Suprapubic skin (tissue), 4 donors: ENCODE results near the gene AMH.

ENCODE experiments used
- CTCF ChIP-seq, 2 donors: fragments of 200-600 bp in 1 of 2; fragments of 450-650 bp in 1 of 2; sonication (generic) in 1 of 2; IDR thresholded peaks; one replicate each; pipeline ENCODE4 v1.5.1; 2016 to 2019; ENCODE audit warnings: antibody characterized with exemption in 2 of 2, mild to moderate bottlenecking in 1 of 2, moderate library complexity in 1 of 2
- POLR2A ChIP-seq, 2 donors: fragments of 450-650 bp; IDR thresholded peaks; one replicate each; pipeline ENCODE4 v1.6.1; 2017; ENCODE audit warnings: antibody characterized with exemption in 2 of 2, mild to moderate bottlenecking in 2 of 2, moderate library complexity in 2 of 2
- POLR2AphosphoS5 ChIP-seq, 3 donors: sonication (generic); formaldehyde crosslinking; IDR thresholded peaks; one replicate each; pipeline ENCODE4 v1.6.1; 2017; ENCODE audit warnings: antibody characterized with exemption in 3 of 3

- no peak for TF ChIP-seq CTCF (IDR thresholded peaks at IDR 0.05)
- TF ChIP-seq POLR2A (IDR thresholded peaks at IDR 0.05): no peak
- TF ChIP-seq POLR2AphosphoS5 (IDR thresholded peaks at IDR 0.05): peak in 2 of 3 donors; percentile 41 to 88
These were observed 21.5 kb downstream of the AMH start for GRCh38 chr19:2270423-2271233.
